Fibroblast of skin of left biceps (primary cell): ENCODE measurements around the gene HAUS1.
"Not testable (repeated sequence)": the region's sequence is repeated elsewhere in the genome, so short reads cannot be mapped to it uniquely, and the experiment has no call there.

Experiments
- DNase-seq, 2 experiments: peaks; one replicate each; pipeline ENCODE4 v3.0.0-alpha.2; 2013; ENCODE audit warnings: low read depth in 2 of 2

The HAUS1 gene

GRCh38 chr18:46088501-46088900 is 15.7 kb upstream of the HAUS1 start:
- not testable (repeated sequence) for DNase-seq

DNA sequence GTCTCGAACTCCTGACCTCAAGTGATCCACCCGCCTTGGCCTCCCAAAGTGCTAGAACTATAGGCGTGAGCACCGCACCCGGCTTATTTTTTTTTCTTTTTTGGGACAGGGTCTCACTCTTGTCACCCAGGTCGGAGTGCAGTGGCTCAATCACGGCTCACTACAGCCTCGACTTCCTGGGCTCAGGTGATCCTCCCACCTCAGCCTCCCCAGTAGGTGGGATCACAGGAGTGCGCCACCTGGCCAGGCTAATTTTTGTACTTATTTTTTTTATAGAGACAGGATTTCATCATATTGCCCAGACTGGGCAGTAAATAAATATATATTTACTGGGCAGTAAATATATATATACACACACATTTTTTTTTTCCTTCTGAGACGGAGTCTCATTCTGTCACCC is 8.7 kb upstream of the HAUS1 start:
- no peak for DNase-seq

DNA sequence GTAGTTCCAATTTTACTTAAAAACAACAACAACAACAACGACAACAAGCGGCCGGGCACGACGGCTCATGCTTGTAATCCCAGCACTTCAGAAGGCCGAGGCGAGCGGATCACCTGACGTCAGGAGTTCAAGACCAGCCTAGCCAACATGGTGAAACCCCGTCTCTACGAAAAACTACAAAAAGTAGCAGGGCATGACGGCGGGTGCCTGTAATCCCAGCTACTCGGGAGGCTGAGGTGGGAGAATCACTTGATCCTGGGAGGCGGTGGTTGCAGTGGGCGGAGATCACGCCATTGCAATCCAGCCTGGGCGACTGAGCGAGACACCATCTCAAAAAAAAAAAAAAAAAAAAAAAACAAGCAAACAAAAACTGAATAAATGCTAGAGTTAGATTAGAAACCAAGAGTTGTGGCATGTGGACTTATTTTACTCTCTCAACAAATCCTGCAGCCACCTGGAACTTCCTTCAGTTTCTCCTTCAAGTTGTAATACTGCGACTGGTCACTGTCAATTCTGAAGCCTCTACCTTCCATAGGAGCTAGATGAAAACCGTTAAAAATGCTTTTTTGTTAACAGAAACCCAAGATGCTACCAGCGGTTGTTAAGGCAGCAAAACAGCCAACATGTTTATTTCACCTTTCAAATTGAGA is 7.4 kb upstream of the HAUS1 start:
- DNase-seq, result no peak

GRCh38 chr18:46097431-46097800 is 6.8 kb upstream of the HAUS1 start:
- no peak for DNase-seq

DNA sequence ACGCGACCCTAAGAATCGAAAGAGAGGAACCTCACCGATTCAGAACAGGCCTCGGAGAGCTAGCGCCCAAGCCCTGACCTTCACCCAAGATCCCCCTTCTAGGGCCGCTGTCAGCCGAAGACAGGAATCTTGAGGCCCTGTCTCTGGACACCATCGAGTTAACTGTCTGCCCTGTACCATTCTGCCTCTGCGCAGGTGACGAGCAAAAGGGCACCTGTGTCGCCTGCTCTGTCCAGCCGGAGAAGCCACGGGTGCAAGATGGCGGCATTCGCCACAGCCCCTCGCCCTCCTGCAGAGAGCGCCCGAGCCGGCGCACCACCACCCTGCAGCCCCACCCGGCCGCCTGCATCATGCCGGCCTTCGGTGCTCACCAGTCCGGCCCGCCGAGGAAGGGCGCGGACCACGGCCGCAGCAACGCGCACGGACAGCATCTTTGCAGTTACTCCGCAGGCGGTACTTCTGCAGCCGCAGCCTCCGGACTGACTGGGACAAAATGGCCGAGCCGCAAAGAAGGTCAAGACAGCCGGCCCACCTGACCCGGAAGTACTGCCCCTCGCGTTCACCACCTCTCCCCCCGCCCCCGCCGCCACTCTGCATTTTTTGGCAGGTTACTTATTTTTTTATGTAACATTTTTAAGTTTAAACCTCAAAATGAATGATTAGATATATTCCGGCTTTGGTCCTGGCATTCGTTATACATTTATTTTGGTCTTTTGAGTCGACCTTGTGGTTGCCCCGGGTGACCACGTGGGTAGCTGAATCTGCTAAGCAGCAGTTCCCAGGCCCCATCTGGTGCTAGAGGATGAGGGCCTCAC is 6.2 kb upstream of the HAUS1 start, which contains the start of gene ATP5F1A:
Gene ATP5F1A, minus strand, starts transcription at position 496 of the 815 bp plus-strand sequence. Its CDS starts 65 bp downstream, at position 431.
- peak; percentile 47 to 52 for DNase-seq

DNA sequence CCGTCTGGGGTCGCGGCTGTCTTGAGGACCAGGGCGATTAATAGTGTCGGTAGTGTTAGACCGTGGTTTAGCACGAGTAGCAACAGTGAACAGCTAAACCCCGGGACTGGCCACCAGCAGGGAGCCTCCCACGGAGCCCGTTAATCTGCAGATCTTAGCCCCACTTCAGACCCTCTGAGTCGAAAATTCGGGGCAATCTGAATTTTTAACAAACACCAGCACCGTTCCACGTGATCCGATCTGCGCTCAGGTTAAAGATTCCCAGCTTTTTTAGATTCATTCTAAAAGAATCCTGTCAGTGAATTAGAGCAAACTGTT is 5.6 kb upstream of the HAUS1 start:
- no peak for DNase-seq

DNA sequence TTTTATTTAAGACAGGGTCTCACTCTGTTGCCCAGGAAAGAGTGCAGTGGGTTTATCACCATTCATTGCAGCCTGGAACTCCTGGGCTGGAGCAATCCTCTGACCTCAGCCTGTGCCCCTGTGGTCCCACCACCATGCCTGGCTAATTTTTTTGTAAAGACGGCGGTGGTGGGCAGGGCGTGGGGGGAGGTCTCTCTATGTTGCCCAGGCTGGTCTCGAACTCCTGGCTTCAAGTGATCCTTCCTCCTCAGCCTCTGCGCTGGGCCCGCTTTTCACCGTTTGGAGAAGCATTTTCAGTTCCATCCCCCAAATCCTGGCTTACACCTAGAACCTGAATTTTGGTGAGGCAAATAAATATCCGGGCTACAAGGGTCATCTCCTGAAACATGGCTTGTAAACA is 4.7 kb upstream of the HAUS1 start:
- no peak for DNase-seq

DNA sequence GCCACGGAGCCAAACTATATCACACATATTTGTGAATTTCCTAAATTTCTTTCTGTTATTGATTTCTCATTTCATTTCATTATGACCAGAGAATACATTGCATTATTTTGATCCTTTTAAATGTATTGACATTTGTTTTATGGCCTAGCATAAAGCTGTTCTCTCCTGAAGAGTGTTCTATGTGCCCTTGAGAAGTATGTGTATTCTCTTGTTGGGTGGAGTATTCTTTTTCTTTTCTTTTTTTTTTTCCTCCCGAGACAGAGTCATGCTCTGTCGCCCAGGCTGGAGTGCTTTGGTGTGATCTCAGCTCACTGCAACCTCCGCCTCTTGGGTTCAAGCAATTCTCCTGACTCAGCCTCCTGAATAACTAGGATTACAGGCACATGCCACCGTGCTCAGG is 5.2 kb downstream of the HAUS1 start:
- no peak for DNase-seq

DNA sequence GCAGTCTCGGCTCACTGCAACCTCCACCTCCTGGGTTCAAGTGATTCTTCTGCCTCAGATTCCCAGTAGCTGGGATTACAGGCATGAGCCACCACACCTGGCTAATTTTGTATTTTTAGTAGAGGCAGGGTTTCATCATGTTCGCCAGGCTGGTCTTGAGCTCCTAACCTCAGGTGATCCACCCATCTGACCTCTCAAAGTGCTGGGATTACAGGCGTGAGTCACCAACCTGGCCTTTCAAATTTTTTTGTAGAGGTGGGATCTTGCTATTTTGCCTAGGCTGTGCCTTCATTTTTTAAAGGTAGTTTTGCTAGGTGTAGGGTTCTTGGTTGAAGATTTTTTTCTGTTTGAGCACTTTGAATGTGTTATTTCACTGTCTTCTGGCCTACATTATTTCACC is 6.2 kb downstream of the HAUS1 start:
- DNase-seq, result no peak

GRCh38 chr18:46113751-46114150 is 9.6 kb downstream of the HAUS1 start:
- no peak for DNase-seq

- DNase-seq, result not testable (repeated sequence)
These were observed 22.4 kb downstream of the HAUS1 start for GRCh38 chr18:46126625-46127024.

DNA sequence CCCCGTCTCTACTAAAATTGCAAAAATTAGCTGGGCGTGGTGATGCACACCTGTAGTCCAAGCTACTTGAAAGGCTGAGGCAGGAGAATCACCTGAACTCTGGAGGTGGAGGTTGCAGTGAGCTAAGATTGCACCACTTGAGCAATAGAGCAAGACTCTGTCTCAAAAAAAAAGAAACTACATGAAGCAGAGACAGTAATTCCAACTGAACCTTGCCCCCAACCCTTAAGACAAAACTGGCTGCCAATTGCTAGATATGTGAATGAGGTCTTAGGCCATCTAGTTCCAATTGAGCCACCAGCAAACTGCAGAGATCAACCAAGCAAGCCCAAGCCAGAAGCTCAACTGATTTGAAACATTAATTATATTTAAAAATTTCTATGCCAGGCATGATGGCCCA is 25.9 kb downstream of the HAUS1 start:
- DNase-seq, result no peak

- not testable (repeated sequence) for DNase-seq
These were observed 26.4 kb downstream of the HAUS1 start for GRCh38 chr18:46130549-46130948.

DNA sequence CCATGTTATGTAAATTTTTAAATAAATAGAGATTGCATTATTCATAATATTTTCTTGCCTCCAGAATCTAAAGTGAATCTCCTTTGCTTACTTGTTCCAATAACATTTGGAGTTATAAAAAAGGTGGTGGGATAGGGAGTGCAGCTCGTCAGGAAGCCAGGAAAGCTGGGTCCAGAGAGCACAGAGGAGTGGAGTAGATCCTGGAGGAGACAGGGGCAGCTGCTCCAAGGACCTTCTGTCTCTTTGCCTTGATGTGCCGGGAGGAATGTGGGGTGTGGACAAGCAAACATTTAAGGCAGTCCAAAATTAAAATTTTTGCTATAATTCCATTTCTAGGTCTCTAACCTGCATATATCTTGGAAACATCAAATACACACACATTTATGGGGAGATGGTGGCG is 29.3 kb downstream of the HAUS1 start:
- DNase-seq, result no peak

- no peak for DNase-seq
These were observed 30.9 kb downstream of the HAUS1 start for GRCh38 chr18:46134920-46135675.

DNA sequence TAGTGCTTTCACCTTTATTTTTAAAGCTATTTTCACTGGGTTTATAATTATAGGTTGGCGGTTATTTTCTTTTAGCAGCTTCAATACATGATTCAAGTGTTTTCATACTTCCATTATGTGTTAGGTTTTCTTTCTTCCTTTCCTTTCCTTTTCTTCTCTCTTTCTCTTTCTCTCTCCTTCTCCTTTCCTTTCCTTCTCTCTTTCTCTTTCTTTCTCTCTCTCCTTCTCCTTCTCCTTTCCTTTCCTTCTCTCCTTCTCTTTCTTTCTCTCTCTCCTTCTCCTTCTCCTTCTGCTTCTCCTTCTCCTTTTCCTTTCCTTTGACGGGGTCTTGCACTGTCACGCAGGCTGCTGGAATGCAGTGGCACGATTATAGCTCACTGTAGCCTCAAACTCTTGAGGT is 36.0 kb downstream of the HAUS1 start:
- no peak for DNase-seq

- no peak for DNase-seq
These were observed 37.0 kb downstream of the HAUS1 start for GRCh38 chr18:46141199-46141598.

- DNase-seq, result peak; percentile 17 to 20
These were observed 44.6 kb downstream of the HAUS1 start for GRCh38 chr18:46148810-46149209.

GRCh38 chr18:46152436-46152807 is 48.2 kb downstream of the HAUS1 start:
- DNase-seq, result no peak

DNA sequence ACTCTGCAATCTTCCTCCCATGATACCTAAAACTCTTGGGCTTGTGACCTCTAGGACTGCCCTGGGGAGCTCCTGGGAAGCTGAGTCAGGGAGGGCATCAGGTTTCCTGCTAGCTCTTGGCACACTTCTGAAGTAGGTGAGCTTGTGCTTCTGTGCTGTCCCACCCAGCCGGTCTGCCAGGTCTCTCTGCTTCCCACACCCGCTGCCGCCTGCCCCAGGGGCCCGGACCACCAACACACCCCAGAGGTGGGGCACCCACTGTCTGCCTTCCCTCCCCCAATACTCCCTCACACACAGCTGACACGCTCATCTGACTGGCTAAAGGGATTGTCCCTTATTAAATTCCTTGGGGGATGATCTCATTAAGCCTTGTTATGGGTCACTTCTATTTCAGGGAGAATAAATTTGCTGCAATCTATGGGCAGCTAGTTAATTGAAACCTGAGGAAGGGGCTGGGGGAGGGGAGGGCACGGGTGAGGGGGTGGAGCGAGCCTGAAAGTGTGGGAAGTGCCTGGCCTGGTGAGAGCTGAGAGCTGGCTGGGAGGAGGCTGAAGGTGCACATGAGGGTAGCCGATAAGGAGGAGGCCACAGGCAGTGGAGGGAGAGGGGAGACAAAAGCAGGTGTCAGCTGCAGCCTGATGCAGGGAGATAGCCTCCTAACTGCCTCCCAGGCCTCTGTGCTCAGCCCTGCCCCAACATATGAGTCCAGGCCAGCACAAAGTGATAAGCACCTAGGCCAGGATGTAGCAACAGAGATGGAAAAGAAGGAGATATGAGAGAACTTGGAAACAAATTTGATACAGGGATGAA is 48.8 kb downstream of the HAUS1 start:
- no peak for DNase-seq

- peak; percentile 75 to 77 for DNase-seq
These were observed 51.5 kb downstream of the HAUS1 start for GRCh38 chr18:46155641-46156051.
